HL-60/S4 treated with retinoic acid at 250 ng/mL for 4 days and 3 days (cell line): Measurements from ENCODE around the gene NEUROD4.

Experiments used
- in situ Hi-C: fragments of 300-500 bp; cut with MboI; formaldehyde crosslinking; loops from 2 replicates; pipeline ENCODE4 v1.7.0; 2022; ENCODE audit warnings: low sequenced_read_pairs

NEUROD4 gene

DNA sequence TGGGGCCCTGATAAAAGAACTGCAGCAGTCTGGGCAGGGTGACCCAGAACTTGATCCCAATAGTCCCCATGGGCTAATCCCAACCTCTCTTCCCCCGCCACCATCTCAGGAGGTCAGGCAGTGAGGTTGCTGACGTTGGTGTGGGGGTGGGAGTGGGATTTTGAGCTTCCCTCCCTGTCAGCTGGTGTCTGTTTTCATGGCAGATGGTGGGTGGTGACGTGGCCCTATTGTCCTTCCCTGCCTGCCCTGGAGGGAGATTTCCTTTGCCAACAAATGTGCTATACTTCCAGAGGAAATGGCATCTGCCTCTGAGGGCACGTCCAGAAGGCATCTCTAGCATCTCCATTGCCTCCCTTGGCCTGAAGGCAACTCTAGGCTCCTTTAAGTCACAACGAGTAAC lies 37.7 kb downstream of the NEUROD4 start:
- in situ Hi-C loops, result no loop called here

DNA sequence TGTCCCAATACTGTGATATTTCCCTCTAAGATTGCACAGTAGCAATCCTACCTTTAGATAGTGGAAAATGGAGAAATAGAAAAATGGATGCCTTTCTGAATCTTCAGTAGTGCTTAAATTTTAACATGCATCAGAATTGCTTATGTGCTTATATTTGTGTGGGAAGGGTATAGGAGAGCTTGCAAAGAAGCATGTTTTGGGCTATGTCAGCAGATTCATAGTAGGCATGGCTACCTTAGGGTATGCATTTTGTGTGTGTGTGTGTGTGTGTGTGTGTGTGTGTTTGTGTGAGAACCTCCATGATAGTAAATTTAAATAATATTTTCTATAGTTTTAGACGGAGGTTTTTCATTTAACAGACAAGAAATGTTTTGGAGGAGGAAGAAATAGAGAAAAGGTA lies 38.3 kb downstream of the NEUROD4 start:
- in situ Hi-C loops, result no loop called here

DNA sequence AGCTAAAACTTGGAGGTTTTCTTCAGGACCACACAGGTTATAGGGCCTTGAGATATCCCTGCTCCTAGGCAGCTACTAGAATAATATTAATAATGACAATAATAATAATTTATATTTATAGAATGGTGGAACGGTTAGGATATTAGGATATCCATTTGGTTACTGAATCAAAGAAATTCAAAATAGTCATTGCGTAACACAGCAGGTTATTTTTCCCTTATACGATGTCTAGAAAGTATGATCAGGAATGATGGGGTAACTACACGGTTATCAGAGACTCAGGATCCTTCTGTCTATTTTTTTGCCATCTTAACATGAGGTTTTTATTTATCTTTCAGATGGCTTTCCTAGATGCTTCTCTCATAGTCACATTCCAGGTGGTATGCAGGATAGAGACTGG lies 39.0 kb downstream of the NEUROD4 start:
- in situ Hi-C loops, result no loop called here

- in situ Hi-C loops, result no loop called here
Measured at GRCh38 chr12:55060470-55060869, 40.7 kb downstream of the NEUROD4 start.

- in situ Hi-C loops, result no loop called here
Measured at GRCh38 chr12:55061024-55061423, 41.2 kb downstream of the NEUROD4 start.

GRCh38 chr12:55063291-55063690 lies 43.5 kb downstream of the NEUROD4 start:
- in situ Hi-C loops, result no loop called here

DNA sequence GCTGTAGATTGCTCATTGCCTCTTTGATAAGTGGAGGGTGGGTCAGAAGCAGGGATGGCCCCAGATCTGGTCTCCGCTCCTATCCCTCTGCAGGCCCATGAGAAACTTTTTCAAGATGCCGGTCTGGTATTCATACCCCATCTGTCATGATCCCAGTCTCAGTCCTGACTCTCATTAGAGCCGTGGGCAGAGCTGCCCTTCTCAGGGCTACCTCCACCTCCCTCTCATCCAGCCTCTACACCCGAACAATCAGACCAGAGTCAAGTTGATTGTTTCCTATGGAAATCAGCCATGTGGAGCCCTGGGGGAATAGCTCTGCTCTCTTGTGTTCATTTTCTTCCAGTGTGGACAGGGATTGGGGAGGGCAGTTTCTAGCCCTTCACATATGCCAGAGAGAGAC lies 45.8 kb downstream of the NEUROD4 start:
- in situ Hi-C loops, result no loop called here

GRCh38 chr12:55067701-55068100 lies 47.9 kb downstream of the NEUROD4 start:
- in situ Hi-C loops, result no loop called here

DNA sequence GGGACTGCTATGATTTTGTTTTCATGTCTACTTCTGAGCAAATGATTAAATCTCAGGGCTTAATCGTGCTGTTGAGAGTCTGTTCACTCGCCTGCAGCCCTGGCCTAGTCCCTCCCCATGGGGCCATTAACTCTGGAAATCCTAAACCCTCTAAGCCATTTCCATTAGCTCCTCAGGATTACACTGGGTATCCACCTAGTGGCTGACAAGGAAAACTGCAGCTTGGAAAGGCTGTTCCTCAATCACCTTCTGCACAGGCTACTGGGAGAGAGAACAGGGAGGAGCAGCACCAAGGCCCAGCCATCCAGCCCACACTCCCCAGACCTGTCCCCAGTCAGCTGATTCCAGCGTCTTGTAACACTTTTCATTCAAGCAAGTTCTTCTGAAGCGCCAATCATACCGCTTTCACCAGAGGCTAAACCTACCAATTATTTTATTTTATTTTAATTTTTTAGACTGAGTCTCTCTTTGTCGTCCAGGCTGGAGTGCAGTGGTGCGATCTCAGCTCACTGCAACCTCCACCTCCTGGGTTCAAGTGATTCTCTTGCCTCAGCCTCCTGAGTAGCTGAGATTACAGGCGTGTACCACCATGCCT lies 48.7 kb downstream of the NEUROD4 start:
- in situ Hi-C loops, result no loop called here

GRCh38 chr12:55072083-55072482 lies 52.3 kb downstream of the NEUROD4 start:
- in situ Hi-C loops, result no loop called here

DNA sequence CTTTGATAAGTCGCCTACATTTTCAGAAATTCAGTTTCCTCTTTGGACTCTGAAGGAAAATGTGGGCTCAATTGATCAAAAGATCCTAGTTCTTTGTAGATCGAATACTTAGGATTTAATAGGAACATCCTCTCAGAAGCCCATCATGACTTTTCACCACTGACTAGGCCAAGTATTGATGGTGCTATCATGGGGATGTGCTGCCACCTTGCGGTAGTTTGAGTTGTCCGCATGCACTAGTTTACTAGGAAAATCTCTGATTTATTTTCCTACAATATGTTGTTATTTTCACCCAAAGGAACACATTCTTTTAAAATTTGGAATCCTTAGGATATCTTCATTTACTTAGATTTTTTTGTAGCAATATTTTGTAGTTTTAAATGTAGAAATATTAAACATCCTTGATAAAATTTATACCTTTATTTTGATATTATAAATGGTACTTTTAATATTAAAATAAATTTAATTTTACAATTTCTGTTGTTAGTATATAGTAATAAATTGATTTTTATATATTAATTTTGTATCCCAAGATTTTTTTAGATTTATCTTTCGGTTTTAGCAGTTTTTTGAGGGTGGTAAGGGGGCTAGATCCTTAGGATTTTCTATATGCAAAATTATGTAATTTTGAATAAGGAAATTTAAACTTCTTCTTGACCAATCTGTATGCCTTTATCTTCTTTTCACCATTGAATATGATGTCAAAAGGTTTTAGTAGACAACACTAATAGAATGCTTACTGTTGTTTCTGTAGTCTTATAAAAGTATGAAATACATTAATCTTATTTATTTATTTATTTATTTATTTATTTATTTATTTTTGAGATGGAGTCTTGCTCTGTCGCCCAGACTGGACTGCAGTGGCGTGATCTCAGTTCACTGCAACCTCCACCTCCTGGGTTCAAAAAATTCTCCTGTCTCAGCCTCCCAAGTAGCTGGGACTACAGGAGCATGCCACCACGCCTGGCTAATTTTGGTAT lies 53.6 kb downstream of the NEUROD4 start:
- in situ Hi-C loops, result no loop called here

DNA sequence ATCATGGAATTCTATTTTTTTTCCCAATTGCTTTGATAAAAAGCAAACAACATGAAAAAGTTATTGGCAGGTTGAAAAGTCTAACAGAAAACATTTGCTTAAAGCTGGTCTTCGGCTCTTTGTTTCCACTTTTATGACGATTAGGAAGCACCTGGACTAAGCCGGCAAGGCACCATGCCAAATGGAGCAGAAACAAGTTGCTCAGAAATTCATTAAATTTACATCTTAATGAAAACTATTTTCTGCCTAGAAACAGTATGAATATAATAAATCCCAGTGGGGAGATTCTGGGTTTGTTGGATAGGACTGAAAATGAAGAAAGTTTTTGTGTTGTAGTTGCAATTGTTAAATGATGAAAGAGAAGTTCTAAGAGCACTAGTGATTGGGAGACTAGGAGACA lies 55.0 kb downstream of the NEUROD4 start:
- in situ Hi-C loops, result loop anchor here (5.0 to 25.0 kb wide), 2 partner anchors 83 to 338 kb away; no protein-coding TSS in a partner anchor
